SK-N-SH (cell line): ENCODE data around the gene C10orf143.

Source experiments
- CHD2 ChIP-seq: fragments of 150-350 bp; IDR thresholded peaks from 2 replicates; pipeline ENCODE4 v1.6.1; 2018; ENCODE audit warnings: low read length; ENCODE audit not compliant: partially characterized antibody
- MEF2A ChIP-seq: IDR thresholded peaks from 2 replicates; pipeline ENCODE4 v1.4.0; 2012; ENCODE audit warnings: low read depth, borderline replicate concordance
- POLR2AphosphoS5 ChIP-seq: IDR thresholded peaks from 2 replicates; pipeline ENCODE4 v1.6.1; 2012; ENCODE audit warnings: low read depth, low read length
- SMC3 ChIP-seq: IDR thresholded peaks from 2 replicates; pipeline ENCODE4 v1.6.1; 2012; ENCODE audit warnings: low read depth, low read length, improper control_type of control experiment
- TF ChIP-seq, protein P1 (sequence below): fragments of 200-600 bp; sonication (generic); IDR thresholded peaks from 2 replicates; pipeline ENCODE4 v1.6.1; 2017; ENCODE audit warnings: antibody characterized with exemption, mild to moderate bottlenecking, moderate library complexity
- TF ChIP-seq, protein P2 (sequence below): fragments of 150-350 bp; IDR thresholded peaks from 2 replicates; pipeline ENCODE4 v1.6.1; 2016; ENCODE audit warnings: mild to moderate bottlenecking, low read depth, low read length
- TF ChIP-seq, protein P3 (sequence below): IDR thresholded peaks from 2 replicates; pipeline ENCODE4 v1.6.1; 2012; ENCODE audit warnings: mild to moderate bottlenecking, low read depth, low read length, moderate library complexity

DNA sequence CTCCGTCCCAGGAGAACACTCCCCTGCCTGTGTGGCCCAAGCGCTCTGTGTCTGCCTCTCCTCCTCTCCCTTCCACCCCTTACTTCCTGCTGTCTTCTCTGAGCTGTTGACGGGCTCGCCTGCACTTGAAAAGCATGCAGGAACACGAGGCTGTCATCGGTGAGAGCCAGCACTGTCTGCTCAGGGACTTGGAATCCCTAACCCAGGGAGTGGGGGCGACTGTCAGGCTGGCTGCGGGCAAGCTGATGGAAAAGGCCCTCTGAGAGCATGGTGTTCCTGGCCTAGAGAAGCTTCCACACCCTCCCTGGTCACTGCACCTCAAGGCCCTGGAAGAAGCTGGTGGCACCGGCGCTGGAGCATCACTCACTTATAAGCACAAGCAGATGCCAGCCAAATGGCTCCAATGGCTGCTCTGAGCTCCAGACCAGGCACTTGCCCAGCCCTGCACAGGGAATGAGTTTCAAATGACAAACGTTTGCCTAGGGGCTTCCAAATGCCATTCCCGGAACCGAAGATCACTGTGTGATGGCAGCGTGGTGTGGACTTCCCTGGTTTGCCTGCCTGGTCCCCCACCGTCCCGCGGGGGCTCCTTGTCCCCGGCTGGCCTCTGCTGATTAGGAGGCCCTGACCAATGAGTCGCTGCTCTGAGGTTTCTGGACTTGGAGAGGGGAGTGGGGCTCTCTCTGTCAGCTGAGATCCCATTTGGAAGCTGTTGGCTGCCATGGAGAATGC is 89.8 kb downstream of the C10orf143 start:
- TF ChIP-seq, protein P1, sequence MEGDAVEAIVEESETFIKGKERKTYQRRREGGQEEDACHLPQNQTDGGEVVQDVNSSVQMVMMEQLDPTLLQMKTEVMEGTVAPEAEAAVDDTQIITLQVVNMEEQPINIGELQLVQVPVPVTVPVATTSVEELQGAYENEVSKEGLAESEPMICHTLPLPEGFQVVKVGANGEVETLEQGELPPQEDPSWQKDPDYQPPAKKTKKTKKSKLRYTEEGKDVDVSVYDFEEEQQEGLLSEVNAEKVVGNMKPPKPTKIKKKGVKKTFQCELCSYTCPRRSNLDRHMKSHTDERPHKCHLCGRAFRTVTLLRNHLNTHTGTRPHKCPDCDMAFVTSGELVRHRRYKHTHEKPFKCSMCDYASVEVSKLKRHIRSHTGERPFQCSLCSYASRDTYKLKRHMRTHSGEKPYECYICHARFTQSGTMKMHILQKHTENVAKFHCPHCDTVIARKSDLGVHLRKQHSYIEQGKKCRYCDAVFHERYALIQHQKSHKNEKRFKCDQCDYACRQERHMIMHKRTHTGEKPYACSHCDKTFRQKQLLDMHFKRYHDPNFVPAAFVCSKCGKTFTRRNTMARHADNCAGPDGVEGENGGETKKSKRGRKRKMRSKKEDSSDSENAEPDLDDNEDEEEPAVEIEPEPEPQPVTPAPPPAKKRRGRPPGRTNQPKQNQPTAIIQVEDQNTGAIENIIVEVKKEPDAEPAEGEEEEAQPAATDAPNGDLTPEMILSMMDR: no peak
- TF ChIP-seq CHD2 (no peak), SMC3 (no peak), MEF2A (no peak), POLR2AphosphoS5 (no peak)
- TF ChIP-seq, protein P2, sequence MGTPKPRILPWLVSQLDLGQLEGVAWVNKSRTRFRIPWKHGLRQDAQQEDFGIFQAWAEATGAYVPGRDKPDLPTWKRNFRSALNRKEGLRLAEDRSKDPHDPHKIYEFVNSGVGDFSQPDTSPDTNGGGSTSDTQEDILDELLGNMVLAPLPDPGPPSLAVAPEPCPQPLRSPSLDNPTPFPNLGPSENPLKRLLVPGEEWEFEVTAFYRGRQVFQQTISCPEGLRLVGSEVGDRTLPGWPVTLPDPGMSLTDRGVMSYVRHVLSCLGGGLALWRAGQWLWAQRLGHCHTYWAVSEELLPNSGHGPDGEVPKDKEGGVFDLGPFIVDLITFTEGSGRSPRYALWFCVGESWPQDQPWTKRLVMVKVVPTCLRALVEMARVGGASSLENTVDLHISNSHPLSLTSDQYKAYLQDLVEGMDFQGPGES: no peak
- TF ChIP-seq, protein P3, sequence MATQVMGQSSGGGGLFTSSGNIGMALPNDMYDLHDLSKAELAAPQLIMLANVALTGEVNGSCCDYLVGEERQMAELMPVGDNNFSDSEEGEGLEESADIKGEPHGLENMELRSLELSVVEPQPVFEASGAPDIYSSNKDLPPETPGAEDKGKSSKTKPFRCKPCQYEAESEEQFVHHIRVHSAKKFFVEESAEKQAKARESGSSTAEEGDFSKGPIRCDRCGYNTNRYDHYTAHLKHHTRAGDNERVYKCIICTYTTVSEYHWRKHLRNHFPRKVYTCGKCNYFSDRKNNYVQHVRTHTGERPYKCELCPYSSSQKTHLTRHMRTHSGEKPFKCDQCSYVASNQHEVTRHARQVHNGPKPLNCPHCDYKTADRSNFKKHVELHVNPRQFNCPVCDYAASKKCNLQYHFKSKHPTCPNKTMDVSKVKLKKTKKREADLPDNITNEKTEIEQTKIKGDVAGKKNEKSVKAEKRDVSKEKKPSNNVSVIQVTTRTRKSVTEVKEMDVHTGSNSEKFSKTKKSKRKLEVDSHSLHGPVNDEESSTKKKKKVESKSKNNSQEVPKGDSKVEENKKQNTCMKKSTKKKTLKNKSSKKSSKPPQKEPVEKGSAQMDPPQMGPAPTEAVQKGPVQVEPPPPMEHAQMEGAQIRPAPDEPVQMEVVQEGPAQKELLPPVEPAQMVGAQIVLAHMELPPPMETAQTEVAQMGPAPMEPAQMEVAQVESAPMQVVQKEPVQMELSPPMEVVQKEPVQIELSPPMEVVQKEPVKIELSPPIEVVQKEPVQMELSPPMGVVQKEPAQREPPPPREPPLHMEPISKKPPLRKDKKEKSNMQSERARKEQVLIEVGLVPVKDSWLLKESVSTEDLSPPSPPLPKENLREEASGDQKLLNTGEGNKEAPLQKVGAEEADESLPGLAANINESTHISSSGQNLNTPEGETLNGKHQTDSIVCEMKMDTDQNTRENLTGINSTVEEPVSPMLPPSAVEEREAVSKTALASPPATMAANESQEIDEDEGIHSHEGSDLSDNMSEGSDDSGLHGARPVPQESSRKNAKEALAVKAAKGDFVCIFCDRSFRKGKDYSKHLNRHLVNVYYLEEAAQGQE: no peak
